GM18858 (cell line): ENCODE data around the gene RASGRP1.
A peak's percentile ranks its signal among the peaks of the same experiment; 100 is the strongest.

Source experiments
- ATAC-seq: cut with Tn5 transposase; IDR thresholded peaks from one replicate; pipeline ENCODE4 v1.9.1; 2021; ENCODE audit not compliant: unreplicated experiment

RASGRP1 gene

GRCh38 chr15:38538328-38539007, 26.1 kb downstream of the RASGRP1 start:
- no peak for ATAC-seq

DNA sequence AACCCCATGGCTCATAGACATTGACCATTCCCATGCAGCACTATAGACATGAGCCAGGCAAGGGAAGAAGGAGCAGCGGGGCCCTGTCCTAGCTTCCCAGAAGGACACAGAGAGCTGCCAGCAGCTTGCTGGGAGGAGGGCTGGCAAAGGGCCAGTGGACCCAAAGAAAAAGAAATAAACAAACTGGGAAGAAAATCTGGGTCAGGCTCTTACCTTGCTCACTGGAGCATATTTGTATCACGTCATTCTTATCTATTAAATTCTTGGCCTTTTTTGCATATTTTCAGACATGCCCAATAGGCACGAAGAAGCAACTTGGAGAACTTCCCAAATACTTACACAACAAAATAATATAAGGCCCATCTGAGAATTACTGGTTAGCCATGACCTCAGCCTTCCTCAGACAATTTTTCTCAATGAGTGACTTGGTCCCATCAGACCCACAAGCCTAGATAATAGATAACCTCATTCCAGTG, 28.4 kb downstream of the RASGRP1 start:
- ATAC-seq: no peak

GRCh38 chr15:38535491-38536200, 29.0 kb downstream of the RASGRP1 start:
- ATAC-seq: no peak

DNA sequence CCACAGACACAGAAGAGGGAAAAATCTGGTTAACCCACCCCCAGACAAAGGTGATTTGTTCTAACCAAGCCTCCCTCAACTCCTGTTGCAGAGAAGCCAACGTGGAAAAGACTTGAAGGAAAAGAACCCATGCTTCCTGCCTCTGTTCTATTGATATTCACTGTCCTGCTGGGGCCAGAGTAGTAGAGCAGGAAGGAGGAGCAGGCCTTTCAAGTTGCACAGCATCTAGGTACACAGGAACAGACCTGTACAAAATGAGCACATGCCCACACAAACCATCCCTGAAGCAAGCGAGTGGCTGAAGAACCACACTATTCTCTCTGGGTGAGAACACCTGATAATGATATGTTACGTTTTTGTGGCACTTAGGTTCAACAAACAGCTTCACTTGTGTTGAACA, 29.9 kb downstream of the RASGRP1 start:
- ATAC-seq: no peak

DNA sequence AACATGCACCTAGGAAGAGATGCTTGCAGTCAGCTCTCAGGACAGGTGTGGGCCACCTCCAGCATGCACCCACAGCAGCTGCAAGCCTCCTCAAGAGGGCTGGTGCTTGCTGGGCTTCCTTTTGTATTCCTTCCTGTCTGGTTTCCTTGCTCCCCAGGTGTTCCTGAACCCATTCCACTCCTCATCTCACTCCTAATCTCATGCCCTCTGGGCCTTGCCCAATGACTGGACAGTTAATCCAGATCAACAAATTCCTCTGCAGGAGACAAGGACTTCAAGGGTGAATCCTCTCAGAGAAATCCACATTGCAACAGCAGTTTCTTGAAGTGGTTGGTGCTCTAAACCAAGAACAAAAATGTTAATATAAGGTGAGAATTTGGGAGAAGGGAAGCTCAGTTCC, 30.7 kb downstream of the RASGRP1 start:
- no peak for ATAC-seq

DNA sequence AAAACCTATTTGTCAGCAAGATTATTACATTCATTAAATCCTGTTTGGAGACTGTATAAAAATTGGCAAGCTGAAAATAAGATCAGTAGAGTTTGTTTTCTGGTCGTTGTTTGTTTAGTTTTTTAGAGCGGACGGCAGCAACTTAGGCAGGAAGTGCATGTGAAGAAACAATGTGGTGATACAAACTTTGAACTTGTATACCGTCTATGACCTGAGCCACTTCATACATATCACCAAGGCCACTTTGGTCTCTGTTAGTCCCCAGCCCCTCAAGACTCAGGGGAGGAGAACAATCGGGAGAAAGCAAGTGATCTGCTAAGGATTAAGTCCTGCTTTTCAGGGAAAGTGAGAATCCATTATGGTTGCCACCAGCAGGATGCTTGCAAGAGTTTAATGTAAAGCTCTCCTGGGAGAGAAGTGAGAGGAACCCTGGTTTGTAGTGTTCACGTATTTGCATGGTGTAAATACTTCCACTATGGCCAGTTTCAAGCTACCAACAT, 31.1 kb downstream of the RASGRP1 start:
- ATAC-seq: no peak

DNA sequence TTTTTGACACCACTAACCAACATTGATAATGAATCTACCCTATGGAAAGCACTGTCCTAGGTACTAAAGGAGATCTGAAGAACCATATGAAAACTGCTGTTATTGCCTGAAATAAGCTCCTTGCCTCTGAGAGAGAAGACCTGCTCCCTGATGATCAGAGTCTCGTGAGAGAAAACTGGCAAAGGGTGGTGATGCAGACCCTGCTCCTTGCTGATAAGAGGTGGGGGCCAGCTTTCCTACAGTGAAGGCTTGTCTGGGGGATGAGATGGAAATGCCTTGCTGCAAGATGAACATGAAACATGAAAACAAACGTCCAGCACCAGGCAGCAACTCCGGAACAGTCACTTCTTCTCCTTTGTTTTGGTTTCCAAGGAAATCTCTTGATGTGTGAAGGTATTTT, 31.9 kb downstream of the RASGRP1 start:
- ATAC-seq: no peak

GRCh38 chr15:38531509-38531908, 33.1 kb downstream of the RASGRP1 start:
- no peak for ATAC-seq

DNA sequence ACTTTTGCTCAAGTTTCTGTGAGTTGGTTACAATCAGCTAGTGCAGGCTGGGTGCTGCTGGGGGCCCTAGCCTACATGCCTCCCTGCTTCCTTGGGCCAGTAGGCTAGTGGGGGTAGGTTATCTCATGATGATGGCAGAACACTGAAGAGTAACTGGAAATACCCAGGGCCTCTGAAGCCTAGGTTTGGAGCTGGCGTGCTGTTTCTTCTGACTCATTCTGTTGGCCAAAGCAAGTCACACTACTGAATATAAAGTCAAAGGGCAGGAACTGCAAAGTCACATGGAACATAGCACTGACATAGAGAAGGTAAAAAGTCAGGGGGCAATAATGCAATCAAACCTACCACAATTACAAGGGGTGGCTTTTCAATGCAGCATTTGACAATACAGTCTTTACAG, 34.5 kb downstream of the RASGRP1 start:
- ATAC-seq: no peak

DNA sequence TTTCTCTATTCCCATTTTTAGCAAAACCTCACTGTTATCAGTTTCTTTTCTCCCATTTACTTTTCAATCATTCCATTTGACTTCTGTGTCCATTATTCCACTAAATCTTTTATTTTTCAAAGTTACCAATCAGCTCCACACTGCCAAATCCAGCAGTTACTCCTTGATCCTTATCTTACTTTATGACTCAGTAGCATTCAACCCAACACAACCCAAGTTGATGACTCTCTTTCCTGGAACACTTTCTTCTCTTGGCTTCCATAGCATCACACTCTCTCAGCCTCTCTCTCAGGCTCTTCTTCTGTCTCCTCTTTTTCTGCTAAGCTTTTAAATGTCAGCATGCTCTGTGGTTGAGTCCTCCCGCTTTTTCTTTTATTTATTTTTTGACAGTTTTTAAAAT, 36.3 kb downstream of the RASGRP1 start:
- no peak for ATAC-seq

DNA sequence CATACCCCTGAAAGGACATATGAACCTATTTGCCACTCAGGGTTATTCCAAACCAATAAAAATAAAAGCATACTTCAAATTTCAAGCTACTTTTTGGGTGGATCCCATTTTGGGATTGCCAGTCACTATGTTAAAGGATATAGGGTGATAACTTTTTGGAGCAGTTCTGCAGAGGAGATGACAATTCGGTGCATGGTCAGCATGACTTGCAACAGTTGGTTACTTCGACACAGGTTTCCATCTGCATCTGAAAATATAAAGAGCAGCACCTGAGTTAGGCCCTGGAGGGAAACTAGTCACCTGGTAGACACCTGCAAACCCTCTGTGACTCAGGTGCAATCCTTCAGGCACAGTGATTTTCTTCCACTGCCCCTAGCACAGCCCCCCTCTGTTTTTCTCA, 38.5 kb downstream of the RASGRP1 start:
- ATAC-seq: no peak

DNA sequence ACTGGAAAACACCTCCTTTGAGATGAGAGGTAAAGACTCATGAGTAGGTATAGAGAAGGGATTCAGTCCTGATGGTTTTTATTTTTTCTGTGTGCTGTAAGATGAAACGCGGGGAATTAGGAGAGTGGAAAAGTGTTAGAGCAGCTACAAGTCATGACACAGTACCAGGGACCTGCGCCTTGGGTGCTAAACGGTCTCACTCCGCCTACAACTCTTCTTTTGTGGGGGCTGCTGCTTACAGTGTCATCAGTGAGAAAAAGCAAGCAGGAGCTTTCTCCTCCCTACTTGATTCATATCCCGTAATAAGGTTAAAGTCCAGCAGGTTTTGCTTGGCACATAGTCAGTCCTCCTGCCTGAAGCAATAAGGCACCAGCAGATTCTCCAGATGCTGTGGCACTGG, 39.1 kb downstream of the RASGRP1 start:
- no peak for ATAC-seq

DNA sequence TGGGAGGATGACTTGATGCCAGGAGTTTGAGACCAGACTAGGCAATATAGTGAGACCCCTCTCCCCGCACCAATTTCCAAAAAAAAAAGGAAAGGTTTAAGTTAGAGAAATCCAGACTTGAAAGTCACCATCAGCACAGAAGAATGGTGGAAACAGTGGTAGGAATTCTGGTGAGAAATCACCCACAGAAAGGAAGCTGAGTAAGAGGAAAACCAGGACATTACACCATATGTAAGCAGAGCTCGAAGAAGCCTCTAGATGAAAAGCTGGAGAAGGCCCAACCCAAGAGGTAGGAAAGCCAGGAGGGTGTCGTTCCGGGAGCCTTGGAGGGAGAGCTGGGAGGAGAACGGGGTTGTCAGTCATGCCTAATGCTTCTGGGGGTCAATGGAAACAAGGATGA, 40.5 kb downstream of the RASGRP1 start:
- no peak for ATAC-seq

GRCh38 chr15:38522922-38523321, 41.7 kb downstream of the RASGRP1 start:
- ATAC-seq: no peak

GRCh38 chr15:38521316-38521715, 43.3 kb downstream of the RASGRP1 start:
- no peak for ATAC-seq

DNA sequence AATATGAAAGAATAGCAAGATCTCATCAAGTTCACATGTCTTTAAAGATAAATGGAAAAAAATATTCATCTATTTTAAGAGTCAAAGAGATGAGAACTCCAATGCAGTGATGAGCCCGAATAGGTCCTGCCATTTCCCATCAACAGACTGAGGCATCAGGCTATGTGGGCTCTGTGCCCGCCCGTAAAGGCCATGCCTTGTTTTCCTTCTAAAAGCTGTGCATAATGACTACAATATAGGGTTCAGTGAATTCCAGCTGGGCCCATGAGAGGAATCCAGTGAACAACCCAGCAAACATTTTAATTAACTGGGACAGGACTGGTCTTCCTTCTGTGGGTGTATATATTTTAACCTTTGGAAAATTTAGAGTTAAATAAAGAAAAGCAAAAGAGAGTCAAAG, 44.6 kb downstream of the RASGRP1 start:
- no peak for ATAC-seq

DNA sequence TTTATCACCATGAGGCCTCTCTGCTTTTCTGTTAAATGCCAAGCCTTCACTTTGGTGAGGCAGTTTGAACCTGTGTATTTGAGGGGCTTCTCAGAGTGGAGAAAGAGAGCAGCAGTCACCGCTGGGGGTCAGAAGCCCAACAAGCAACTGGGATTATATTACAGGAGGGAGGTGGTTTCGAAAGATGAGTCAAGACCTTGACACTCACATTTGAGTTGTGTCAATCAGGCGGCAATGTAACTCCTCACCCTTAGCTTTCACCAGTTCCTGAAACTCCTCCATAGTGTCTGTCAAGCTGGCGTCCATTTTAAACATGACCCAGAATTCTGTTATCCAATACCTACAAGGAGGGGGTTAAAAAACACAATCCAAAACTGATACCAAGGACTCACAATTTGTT, 46.5 kb downstream of the RASGRP1 start:
- ATAC-seq: no peak

DNA sequence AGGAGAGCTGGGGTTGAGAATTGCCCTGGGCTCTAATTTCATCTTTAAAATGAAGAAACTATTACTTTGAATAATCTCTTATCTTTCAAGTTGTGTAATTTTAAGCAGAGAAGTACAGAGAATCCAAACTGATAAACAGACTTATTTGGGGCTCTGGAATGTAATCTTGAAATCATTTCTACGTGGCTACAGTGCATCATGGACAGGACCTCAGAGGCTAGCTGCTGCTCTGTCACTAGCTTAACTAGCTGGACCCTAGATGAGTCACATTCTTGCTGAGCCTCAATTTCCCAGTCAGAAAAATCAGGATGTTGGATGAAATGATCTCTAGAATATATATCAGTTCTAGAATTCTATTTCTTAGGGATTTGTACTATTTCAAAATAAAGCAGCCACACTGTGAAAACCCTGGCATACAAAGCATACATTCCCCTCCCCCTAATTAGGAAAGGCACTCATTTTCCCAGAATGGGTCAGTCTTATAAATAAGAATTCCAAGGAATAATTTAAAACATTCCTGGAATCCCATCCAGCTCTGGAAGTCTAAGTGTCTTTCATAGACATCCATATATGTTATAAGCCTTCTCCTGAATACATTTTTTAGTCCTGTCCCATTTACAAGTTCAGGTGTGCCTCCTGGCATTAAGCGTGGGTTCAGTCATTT, 47.2 kb downstream of the RASGRP1 start:
- ATAC-seq: no peak

GRCh38 chr15:38516626-38517025, 48.0 kb downstream of the RASGRP1 start:
- ATAC-seq: no peak

- peak; percentile 87 for ATAC-seq
Observed at GRCh38 chr15:38514601-38515000, 50.0 kb downstream of the RASGRP1 start.

DNA sequence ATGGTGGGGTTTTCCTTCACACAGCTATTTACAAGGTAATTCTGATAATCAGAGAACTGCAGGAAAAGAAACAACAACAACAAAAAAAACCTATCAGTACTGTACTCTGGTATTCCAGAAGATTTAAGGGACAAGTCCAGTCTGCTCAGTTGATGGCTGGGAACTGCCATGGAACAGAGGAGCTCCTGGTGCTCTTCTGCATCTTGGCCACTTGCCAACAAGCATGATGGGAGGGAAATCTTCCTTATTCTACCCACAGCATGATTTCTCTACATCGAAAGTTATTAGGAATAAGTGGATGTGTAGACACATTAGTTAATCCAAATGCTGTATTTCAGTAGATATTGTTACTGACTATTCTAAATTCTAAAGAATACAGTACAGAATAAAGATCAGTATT, 51.7 kb downstream of the RASGRP1 start:
- ATAC-seq: no peak

DNA sequence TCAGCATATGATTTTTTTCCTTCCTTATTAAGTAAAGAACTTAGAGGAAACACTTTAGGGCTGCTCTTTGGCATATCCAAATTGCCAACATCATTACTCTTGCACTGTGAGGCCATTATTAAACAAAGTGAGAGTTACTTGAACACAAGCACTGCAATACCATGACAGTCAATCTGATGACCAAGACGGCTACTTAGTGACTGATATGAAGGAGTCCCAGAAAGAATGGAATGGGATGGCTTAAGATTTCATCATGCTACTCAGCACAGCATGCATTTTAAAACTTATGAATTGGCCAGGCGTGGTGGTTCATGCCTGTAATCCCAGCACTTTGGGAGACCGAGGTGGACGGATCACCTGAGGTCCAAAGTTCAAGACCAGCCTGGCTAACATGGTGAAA, 55.5 kb downstream of the RASGRP1 start:
- ATAC-seq: no peak
